ENCODE data around the gene TYW3.

The TYW3 gene, protein sequence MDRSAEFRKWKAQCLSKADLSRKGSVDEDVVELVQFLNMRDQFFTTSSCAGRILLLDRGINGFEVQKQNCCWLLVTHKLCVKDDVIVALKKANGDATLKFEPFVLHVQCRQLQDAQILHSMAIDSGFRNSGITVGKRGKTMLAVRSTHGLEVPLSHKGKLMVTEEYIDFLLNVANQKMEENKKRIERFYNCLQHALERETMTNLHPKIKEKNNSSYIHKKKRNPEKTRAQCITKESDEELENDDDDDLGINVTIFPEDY

DNA sequence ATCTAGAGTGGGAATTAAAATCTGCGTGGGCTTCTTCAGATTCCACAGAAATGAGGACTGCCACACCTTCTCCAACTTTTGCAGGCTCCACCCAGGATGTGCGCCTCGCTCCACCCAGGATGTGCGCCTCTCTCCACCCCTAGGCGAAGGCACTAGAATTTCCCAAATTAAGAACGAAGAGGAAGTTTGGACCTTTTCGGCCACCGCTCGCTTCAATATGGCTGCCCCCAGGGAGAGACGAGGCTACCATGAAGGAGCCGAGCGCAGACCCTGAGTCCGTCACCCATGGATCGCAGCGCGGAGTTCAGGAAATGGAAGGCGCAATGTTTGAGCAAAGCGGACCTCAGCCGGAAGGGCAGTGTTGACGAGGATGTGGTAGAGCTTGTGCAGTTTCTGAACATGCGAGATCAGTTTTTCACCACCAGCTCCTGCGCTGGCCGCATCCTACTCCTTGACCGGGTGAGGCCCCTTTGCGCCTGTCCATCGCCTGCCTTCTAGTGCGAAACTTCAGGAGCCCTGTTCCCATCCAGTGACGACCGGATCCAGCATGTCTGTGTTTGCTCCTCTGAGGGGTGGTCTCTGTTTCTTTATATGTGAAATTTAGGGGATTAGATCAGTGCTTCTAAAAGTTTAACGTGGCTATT is at the start of gene TYW3, which contains the start of gene CRYZ:
TYW3 (plus strand) TSS at position 193 of the 644 bp plus-strand sequence; CDS start at position 286, 93 bp downstream.
CRYZ (minus strand) TSS at position 91 of the 644 bp plus-strand sequence. CDS start 8,229 bp downstream, outside the sequence.
- DNase-seq = peak; percentile 97 to 98

DNA sequence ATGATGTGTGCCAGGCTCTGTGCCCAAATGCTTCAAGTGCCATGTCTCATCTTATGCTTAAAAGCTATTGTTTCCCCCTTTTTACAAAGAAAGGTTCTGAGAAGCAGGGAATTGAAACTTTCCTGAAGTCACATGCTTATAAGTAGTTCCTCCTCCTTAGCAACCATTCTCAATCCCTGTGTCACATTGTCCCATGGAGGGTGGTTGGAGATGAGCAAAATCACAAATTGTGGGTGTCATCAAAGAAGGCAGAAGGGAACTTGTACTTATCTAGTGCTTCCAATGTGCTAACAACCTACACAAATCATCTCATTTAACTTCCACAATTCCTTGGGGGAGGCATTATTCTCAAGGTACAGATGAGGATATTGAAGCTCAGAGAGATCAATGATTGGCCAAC is 49.3 kb upstream of the TYW3 start:
- no peak for DNase-seq

DNA sequence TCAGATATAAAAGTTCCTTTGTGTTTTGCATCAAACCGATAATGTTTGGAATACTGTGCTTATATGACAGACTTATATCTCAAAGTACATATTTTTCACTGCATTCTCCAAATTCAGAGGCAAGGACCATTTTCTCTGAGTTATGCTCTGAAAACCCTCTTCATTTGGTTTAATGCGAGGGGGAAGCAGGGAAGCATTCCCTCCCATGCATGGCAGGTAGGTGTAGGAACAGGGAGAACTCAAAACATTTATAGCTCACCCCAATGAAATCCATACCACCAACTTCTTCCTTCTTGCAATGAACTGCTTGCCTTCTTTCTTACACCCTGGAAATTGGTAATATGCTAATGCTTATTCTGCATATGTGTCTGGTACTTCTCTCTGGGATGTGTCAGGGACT is 48.7 kb upstream of the TYW3 start:
- no peak for DNase-seq

DNA sequence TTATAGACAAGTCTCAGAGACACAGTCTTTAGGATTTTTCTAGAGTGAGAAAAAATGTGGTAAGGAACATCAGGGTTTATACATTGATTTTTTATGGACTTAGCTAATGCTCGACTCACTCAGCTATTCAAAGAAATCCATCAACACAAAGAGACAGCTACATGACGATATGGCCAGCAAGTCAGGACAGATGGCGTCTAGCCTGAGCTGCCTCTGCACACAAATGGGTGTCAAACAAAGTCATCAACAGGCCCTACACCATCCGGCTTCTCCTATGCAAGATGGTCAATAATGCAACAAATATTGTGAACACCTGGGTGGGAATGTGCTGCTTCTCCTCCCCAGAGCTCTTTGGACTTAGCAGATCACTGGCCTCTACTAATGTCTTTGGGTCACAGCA is 46.0 kb upstream of the TYW3 start:
- peak in 1 of 2 experiments; percentile 54 for DNase-seq

DNA sequence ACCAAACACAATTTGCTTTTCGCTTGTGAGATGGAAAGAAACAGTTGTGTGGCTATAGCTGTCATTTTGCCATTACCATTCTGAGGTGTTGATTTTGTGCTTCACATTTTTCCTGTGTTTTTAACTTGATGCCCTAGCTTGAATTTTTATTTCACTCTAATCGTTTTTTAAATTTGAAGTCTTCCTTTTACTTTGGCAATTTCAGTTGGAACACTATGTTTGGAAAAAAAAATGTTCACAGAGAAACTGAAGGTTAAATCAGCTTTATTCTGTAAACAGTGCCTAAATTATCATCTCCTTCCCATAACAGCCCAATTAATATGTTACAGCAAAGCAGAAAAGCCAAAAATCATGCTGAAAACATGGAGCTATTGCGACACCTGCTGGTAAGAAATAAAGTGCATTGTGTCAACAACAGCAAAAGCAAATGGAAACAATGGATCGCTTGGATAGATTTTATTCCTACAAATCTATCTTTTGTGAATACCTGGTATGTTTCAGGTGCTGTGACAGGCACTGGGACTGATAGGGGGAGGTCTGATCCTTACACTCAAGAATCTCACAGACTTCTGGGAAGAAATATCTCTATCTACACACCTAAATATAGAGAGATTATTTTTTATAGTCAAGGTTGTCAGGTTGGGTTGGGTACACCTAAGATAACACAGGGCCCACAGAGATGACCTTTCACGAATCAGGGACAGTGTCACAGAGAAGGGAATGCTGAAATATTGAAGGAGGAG is 43.2 kb upstream of the TYW3 start:
- DNase-seq = peak; percentile 76 to 87

DNA sequence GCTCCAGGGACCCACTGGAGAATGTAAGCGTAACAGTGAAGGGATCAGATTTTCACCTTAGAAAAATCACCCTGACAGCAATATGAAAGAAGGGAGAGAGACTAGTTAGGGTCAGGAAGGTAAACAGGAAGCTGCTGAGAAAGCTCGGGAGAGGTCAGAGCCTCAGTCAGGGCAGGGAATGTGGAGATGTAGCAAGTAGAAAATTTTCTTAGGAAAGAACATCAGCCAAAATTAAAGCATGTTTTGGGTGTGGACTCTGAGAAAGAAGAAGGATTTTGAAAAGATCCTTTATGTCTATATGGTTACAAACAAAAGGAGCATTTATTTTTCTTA is 42.6 kb upstream of the TYW3 start:
- DNase-seq = no peak

DNA sequence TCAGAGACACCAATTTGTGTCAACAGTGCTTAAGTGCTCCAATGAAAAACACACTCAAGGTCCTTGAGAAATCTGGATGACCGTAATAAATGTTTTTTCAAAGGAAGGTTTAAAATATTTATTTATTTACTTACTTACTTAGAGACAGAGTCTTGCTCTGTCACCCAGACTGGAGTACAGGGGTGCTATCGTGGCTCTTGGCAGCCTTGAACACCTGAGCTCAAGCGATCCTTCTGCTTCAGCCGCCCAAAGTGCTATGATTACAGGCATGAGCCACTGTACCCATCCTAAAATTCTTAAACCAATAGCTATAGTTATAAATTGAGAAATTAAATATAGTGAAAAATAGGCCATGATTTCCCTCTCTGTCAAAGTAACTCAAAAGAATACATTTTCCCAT is 42.0 kb upstream of the TYW3 start:
- DNase-seq = no peak

DNA sequence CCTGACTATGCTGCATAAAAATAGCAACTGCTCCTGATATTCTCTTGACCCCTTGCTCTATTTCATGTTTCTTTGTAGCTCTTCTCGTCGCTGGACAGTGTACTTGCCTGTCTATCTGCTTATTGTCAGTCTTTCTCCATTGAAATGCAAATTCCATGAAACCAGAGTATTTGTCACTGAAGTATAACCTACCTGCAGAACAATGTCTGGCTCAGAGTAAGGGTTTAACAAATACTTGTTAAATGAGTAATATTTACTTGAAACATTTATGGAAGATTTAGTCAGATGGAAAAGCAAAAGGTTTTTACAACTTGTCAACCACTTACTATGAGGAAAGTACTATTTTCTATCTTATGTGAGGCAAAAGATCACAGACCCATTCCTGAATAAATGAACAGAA is 39.5 kb upstream of the TYW3 start:
- DNase-seq = no peak

DNA sequence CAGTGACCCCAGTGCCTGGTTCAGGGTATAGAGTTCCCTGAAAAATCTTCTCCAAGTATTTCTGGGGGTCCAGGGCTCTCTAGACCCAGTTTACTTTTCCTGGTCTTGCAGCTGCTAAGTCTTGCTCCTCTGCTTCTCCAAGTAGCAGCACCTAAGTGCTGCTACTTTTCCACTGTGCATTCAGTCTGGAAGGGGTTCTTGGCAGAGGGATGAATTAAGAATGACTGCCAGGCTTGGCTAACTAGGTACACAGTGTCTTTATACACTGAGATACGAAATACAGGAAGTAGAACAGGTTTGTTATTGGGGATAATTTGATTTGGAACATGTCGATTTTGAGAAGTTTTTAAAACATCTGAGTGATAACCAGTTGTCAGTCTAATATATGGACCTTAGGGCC is 35.1 kb upstream of the TYW3 start:
- no peak for DNase-seq

DNA sequence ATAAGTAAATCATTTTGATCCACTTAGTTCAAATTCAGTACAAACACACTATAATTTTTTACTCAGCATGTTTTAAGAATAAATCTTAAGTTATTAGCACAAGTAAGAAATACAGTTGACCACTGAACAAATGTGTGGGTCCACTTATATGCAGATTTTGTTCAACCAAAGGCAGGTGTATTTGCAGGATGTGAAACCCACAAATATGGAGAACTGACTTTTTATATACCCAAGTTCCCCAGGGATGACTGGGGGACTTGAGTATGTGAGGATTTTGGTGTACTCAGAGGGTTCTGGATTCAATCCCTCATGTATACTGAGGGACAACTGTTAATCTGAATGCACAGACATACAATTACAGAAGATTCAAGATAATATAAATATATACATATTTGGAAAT is 33.6 kb upstream of the TYW3 start:
- DNase-seq = no peak

DNA sequence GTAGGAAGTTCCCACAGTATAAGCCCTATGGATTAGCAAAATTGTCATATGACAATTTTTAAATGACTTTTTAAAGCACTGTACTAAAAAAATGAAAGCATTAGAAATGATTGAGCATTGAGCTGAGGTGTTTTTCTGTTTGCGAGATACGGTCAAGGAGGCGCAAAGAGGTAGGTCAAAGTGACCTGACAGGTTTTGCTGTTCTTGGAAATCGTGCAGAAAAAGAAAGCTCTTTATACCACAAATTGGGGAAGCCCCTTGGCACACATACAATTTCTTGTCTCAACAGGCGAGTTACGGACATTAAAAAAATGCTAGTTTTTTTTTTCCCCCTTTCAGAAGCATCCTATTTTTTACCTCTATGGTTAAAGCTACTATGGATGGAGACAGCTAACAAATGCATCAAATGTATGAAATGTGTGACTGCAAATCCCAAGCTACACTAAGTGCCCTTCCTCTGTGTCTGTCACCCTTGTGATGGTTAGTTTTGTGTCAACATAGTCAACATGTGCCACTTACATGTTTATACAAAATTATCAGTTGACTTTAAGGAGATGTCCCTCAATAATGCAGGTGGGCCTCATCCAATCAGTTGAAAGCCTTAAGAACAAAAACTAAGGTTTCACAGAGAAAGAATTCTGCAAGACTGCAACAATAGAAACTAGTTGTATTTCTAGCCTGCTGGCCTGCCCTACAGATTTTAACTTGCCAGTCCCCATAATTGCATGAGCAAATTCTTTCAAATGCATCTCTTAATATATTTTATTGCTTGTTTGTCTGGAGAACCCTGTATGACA is 29.4 kb upstream of the TYW3 start:
- no peak for DNase-seq

DNA sequence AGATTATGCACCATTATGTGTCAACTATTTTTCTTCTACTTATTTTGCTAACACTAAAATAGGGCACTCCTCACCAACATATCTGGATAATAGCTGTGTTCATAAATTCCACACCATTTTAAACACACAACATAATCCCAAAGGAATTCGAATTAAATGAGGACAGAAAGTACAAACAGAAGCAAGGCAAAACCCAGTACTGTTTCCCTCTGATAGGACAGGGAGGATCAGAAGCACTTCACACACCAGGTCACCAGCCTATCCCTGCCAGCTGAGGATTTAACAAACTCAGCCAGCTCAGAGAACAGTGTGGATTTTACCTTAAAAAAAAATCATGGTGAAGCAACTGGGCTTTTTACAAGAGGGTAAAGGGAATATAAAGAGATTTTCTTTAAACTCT is 20.1 kb upstream of the TYW3 start:
- DNase-seq = no peak

DNA sequence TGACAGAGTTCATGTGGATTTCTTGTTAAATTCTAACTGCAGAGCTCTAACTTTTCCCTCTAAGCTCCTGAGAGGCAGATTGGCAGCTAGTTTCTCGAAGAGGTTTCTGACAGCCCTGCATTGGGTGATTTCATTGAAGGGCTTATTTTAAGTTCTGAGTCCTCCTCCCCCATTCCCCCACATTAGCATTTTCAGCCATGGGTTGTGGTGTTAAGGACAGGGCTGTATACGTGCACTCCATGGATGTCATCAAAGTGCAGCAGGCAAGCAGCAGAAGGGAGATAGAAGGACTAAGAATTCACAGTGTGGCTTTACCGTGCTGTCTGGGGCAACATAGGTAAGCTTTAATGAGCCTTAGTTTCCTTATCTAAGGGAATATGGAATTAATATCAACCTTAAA is 19.1 kb upstream of the TYW3 start:
- DNase-seq = no peak

DNA sequence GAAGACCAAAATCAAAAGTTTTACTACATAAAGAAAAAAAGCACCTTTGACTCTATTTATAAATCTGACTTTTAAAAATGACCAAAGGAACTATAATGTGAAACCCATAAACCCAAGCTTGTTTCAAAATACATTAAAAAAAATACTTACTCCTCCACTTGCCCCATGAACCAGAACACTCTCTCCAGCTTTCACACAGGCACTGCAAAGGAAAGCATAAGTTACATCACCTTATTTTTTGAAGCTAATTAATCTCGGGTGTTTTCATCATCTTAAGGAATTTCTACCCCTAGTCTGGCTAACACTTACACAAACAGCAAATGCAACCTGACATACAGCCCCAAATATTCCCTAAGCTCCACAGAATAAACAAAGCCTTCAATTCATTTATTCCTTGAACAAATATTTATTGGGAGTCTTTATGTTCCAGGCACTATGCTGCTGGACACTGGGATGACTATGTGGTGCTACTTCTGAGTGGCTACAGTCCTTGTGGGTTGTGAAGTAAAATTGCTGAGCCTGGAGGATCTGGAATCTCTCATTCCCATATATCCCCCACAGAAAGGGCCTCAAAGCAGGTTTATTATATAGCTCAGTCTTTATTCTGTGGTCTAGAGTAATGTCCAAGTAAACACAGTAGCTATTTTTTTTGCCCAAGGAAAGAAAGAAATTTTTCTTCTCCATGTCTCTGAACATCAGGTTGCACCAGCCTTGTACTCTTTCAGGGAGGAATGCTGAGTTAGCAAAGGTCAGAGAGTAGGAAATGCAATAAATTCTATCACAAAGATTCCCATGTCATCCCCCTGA is 18.3 kb upstream of the TYW3 start:
- no peak for DNase-seq

DNA sequence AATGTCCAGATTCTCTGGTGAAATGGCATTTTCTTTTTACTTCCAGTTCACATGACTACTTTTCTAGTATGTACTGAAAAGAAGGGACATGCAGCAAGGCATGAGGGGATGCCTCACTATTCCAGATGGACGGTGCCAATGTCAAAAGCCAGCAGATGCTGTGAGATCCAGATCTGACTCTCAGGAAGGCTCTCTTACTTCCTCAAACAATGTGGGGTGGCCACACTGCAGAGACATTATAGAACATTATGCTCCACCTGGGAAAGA is 17.8 kb upstream of the TYW3 start:
- no peak for DNase-seq

DNA sequence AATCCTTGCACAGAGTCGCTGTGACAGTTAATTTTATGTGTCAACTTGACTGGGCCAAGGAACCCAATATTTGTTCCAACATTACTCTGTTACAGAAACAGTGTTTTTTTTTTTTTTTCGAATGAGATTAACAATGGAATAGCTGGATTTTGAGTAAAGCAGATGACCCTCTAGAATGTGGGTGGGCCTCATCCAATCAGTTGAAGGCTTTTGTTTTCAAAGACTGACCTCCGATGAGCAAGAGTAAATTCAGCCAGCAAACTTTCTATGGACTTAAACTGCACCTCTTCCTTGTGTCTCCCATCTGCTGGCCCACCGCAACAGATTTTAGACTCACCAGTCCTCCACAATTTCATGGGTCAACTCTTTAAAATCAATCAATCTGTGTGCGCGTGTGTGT is 17.1 kb upstream of the TYW3 start:
- no peak for DNase-seq

DNA sequence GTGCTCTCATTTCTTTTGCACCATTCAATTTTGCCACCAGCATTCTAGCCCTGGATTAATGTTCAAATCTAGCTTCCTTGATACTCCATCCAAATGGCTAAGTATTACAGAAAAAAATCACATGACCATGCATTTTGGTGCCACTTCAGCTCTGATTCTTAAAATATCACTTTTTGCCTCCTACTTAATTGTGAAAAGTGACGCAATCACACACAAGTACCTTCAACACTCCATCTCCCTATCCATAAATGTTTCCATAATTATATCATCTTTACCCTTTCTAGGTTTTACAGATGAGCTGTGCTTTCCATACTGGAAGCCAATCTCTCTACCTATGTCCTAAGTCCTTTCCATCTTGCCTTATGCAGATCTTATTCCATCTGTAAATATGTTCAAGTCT is 16.1 kb upstream of the TYW3 start:
- no peak for DNase-seq

DNA sequence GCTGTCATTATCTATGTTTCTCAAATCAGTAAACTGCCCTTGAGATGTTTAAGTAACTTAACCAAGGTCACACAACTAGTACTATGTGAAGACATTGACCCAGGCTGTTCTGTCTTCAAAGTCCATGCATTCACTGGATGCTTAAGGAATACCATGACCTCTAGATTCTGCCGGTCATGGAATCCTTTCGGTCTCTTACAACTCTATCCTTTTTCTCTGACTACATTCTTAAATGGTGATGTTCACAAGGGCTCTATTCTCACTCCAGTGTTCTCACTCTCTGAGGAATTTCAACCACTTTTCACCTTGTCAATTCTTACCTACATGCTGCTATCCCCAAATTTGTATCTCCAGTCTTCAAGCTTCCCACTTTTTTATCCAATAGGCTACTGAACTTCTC is 15.3 kb upstream of the TYW3 start:
- no peak for DNase-seq

DNA sequence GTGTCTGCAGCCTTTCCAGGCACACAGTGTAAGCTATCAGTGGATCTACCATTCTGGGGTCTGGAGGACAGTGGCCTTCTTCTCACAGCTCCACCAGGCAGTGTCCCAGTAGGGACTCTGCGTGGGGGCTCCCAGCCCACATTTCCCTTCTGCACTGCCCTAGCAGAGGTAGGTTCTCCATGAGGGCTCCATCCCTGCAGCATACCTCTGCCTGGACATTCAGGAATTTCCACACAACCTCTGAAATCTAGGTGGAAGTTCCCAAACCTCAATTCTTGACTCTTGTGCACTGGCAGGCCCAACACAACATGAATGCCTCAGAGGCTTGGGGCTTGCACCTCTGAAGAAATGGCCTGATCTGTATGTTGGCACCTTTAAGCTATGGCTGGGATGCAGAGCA is 6.9 kb upstream of the TYW3 start:
- DNase-seq = no peak

DNA sequence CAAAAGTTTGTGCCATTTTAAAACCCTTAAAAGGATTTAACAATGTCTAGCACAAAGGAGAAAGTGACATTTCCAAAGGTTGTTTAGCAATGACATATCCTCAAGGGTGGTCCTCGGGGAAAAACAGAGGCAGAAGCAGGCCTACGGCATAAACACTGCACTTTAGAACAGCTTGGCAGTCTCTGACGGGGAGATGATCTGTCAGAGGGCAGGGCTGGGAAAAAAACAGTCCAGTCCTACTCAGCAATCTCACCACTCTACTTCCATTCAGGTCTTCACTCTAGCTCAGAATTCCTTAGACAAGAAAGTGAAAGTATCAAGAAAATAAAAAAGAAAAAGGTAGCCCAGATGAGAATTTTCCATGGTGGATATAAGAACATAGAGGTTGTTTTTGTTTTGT is 4.2 kb upstream of the TYW3 start:
- DNase-seq = no peak

DNA sequence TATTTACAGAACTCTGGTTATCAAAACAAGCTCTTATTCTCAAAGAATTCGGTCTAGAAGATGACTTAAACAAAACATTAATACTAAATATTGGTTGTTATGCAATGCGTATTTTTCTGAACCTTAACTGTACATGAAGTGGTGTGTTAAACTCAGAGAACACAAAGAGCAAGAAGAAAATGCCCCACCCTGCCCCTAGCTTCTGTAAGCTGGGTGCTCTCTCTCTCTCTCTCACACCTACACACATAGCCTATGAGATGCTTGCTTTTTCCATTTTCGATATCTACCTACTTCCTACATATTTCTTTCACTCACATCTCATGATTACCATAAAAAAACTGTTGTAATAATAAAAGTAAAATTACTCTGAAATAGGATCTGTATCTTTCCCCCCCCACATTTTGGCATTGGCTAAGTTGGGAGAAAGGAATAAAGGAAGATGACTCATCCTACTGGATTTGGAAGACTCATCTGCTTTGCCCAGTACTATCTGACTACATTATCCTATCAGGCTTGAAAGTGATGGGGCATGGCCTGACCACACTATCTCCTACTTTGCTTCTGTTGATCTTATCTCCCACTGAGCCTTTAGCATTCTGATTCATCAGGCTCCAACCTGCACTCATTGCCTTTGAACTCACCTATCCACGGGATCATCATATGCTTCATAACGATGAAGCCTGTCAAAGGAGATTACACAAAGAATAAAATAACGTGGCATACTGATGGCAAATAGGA is 3.0 kb upstream of the TYW3 start:
- DNase-seq = peak in 1 of 2 experiments; percentile 22

DNA sequence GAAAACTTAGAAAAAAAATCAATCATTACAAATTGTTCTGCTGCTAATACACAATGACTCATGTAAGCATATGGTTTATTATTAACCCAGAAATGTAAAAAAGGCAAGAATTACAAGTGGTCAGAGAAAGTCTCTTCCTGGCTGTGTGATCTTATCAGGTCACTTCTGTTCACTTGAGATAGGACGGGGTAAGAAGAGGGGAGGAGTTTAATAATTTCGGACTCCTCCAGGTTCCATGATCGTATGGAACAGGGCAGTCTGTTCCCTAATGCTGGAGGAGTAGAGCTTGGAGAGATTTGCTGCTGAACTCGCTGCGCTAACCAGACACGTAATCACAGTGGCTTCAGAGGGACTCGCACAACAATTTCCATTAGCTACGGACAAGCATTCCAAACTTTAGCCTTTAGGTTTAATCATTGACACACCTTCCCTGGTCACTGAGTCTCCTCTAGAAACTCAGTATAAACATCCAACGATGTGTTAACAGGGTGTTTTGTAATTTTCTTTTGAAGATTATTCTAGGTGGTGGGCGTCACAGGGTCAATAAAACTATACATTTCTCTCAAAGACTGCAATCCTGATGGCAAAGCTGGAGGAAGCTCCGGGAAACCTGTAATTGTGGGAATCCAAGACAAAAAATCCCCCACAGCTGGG is 1.4 kb upstream of the TYW3 start:
- no peak for DNase-seq
